Fibroblast of villous mesenchyme (primary cell): Measurements from ENCODE around the gene VPS45. TPM values are rescaled to one million over a fixed set of nuclear protein-coding genes. Genes with fewer than 3 reads are reported as not detected.

Experiments used
- DNase-seq: peaks from one replicate; pipeline ENCODE4 v3.0.0-alpha.2; 2010; ENCODE audit warnings: low read depth
- H3K4me3 ChIP-seq: 2 replicates; pipeline ENCODE4 v1.5.1; 2011; ENCODE audit warnings: low read depth, mild to moderate bottlenecking, low read length
- total RNA-seq: library from RNA; depleted of rRNA; stranded (reverse); fragments of >200 nt; gene quantifications from 2 replicates; pipeline ENCODE4 v1.2.3, GENCODE V29; 2012
- TF ChIP-seq, protein P1 (sequence below): IDR thresholded peaks from 2 replicates; pipeline ENCODE4 v1.5.1; 2012; ENCODE audit warnings: low read depth, mild to moderate bottlenecking, low read length; ENCODE audit not compliant: insufficient read depth

Gene VPS45
- total RNA-seq, 1 donor, result 57.9 TPM

DNA sequence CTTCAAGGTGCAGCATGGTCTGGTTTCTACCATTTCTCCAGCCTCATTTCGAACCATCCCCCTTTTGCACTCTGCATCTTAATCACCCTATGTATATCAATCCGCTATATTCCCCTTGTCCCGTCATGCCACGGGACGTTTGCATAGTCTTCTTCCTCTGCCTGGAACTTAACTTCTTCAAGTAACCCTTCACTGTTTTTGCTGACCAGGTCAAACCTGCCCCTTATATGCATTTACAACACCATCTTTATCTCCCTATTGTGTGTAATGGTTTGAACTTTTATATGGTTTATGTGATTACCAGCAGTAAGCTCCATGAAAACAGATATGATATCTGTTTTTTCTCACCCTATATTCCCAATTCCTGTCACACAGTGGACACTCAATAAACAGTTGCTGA, 2.3 kb downstream of the VPS45 start:
- H3K4me3 ChIP-seq, result no peak overlapping the region
- TF ChIP-seq, protein P1, sequence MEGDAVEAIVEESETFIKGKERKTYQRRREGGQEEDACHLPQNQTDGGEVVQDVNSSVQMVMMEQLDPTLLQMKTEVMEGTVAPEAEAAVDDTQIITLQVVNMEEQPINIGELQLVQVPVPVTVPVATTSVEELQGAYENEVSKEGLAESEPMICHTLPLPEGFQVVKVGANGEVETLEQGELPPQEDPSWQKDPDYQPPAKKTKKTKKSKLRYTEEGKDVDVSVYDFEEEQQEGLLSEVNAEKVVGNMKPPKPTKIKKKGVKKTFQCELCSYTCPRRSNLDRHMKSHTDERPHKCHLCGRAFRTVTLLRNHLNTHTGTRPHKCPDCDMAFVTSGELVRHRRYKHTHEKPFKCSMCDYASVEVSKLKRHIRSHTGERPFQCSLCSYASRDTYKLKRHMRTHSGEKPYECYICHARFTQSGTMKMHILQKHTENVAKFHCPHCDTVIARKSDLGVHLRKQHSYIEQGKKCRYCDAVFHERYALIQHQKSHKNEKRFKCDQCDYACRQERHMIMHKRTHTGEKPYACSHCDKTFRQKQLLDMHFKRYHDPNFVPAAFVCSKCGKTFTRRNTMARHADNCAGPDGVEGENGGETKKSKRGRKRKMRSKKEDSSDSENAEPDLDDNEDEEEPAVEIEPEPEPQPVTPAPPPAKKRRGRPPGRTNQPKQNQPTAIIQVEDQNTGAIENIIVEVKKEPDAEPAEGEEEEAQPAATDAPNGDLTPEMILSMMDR, result no peak
- no peak for DNase-seq

DNA sequence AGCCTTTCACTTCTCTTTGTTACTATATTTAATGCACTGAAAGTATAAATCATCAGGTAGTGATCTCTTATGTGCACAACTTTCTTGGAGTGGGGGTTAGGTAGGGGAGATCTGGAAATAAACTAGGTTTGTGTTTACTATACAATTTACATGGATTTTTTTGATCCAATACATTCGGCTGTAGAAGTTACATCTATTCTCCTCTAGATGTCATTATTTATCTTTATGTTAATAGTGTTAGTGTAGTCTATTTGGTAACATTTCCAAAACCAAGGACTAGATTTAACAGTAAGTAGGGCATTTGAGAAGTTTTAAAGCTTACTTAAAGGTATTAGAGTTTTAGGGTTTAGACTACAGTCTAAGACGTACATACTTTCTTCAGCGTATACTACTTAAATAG, 5.4 kb downstream of the VPS45 start:
- TF ChIP-seq, protein P1, result peak; percentile 37
- H3K4me3 ChIP-seq, result no peak overlapping the region
- peak; percentile 38 for DNase-seq

DNA sequence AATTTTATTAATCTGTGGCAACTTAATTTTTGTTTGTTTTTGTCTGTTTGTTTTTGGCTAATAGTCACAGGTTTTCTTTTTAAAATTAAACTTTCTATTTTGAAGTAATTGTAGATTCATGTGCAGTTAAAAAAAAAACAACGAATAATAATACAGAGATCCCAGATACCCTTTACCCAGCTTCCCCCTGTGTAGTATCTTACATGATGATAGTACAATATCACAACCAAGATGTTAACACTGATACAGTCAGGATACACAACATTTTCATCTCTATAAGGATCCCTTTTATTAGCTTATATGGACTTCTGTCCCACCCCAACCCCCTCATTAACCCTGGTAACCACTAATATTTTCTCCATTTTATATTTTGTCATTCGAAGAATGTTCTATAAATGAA, 5.9 kb downstream of the VPS45 start:
- TF ChIP-seq, protein P1, result no peak
- DNase-seq, result no peak
- H3K4me3 ChIP-seq, result no peak overlapping the region

DNA sequence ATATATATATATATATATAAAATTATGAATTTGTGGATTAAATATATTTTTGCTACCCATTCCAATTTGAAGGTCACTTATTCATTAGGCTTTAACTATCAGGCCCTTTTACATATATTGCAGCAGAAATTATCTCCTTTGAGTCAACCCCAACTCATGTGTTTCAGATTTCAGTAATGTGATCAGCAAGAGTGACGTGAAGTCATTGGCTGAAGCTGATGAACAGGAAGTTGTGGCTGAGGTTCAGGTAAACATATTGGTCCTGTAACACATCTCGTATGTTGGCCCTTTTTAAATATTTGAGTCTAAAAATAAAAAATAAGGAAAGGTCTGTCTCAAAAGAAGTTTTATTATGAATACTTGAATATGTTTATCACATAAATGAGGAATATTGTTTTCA, 8.5 kb downstream of the VPS45 start:
- DNase-seq, result no peak
- TF ChIP-seq, protein P1, result no peak
- no peak overlapping the region for H3K4me3 ChIP-seq

DNA sequence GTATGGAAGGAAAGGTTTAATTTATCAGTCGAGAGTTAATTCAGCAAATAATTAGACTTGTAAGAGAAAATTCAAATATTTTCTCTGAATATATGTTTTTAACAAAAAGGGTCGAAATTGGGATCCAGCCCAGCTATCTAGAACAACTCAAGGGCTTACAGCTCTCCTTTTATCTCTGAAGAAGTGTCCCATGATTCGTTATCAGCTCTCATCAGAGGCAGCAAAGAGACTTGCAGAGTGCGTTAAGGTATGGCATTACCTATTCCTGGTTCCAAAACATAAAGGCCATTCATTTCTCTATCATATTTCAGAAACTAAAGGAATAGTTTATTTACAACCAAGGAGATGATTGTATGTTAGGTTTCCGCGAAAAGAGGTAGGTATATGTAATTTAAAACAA, 9.4 kb downstream of the VPS45 start:
- DNase-seq, result no peak
- no peak overlapping the region for H3K4me3 ChIP-seq
- TF ChIP-seq, protein P1, result no peak

DNA sequence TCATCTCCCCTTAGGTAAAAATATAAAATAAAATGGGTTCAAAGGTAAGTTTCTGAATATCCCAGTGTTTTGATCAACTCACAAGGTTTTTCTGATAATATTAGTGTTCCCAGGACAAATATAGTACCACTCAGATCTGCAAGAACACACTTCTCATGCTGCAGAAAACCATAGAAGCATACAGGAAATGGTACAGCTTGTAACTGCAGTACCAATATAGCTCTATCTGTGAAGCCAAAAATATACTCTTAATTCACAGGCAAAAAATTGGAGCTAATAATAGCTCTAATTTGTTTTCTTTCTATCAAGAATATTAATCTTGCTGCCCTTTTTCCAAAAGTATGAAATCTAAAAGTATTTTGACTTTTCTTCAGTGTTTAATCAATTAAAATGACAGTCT, 13.2 kb downstream of the VPS45 start:
- DNase-seq, result no peak
- TF ChIP-seq, protein P1, result no peak
- H3K4me3 ChIP-seq, result no peak overlapping the region

DNA sequence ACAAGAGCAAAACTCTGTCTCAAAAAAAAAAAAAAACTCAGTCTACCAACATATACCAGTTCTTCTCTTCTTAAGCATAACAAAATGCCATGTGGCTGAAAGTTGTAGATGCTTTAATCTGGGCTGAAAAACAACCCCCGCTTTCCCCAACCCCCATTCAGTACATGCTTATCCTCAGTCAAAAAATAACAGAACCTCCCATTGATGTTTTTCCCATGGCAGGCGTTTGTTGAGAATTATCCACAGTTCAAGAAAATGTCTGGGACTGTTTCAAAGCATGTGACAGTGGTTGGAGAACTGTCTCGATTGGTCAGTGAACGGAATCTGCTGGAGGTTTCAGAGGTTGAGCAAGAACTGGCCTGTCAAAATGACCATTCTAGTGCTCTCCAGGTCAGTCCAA, 14.9 kb downstream of the VPS45 start:
- no peak for DNase-seq
- H3K4me3 ChIP-seq, result no peak overlapping the region
- TF ChIP-seq, protein P1, result no peak
